SK-N-SH (cell line): ENCODE results near the gene PCDHA8. TPM values are rescaled to one million over a fixed set of nuclear protein-coding genes. Genes with fewer than 3 reads are reported as not detected.

Experiments
- CTCF ChIA-PET: fragments of 300-600, 350-600 bp; formaldehyde crosslinking; extraction: SDS; loops from one replicate; lab custom pipeline; 2021; lab: Yijun Ruan, JAX
- POLR2A ChIA-PET: fragments of 350-600 bp; sonication (Branson Sonifier 250); formaldehyde crosslinking; extraction: SDS; loops from one replicate; lab custom pipeline; 2020; ENCODE audit warnings: antibody characterized with exemption, inconsistent platforms; lab: Yijun Ruan, JAX
- DNase-seq: peaks from one replicate; pipeline ENCODE4 v3.0.0; 2012
- H2AFZ ChIP-seq: fragments of 200-600 bp; sonication (generic); 2 replicates; pipeline ENCODE4 v1.8.1; 2016; ENCODE audit warnings: antibody characterized with exemption, mild to moderate bottlenecking, low read depth
- H3F3A ChIP-seq: fragments of 200-600 bp; sonication (generic); replicated peaks from 2 replicates; pipeline ENCODE3; 2016; ENCODE audit warnings: antibody characterized with exemption, mild to moderate bottlenecking; ENCODE audit not compliant: insufficient read depth
- H3K27ac ChIP-seq, 2 experiments: fragments of 200-500 bp in 1 of 2; fragments of 200-600 bp in 1 of 2; sonication (Bioruptor generic) in 1 of 2; sonication (generic), shearing (Covaris generic) in 1 of 2; 2 replicates each; pipeline versions ENCODE4 v1.5.1 to v1.6.1; 2014 to 2016; ENCODE audit warnings: low read depth in 2 of 2, inconsistent platforms in 1 of 2, low read length in 1 of 2, mild to moderate bottlenecking in 1 of 2, mixed read lengths in 1 of 2
- H3K27me3 ChIP-seq: fragments of 200-600 bp; sonication (generic), shearing (Covaris generic); 2 replicates; pipeline ENCODE4 v1.6.1; 2016; ENCODE audit warnings: mixed run types; ENCODE audit not compliant: insufficient read depth
- H3K36me3 ChIP-seq, 2 experiments: fragments of 200-500 bp in 1 of 2; fragments of 200-600 bp in 1 of 2; sonication (Bioruptor generic) in 1 of 2; sonication (generic) in 1 of 2; replicated peaks in 1 of 2; 2 replicates each; pipeline versions ENCODE3 to v1.5.1; 2014 to 2016; ENCODE audit warnings: low read length in 1 of 2, mild to moderate bottlenecking in 1 of 2; ENCODE audit not compliant: insufficient read depth in 2 of 2, control insufficient read depth in 1 of 2
- H3K4me1 ChIP-seq, 2 experiments: fragments of 200-500 bp in 1 of 2; fragments of 200-600 bp in 1 of 2; sonication (Bioruptor generic) in 1 of 2; sonication (generic), shearing (Covaris generic) in 1 of 2; 2 replicates each; pipeline versions ENCODE4 v1.5.1 to v1.6.1; 2014 to 2016; ENCODE audit warnings: low read depth in 1 of 2, low read length in 1 of 2, mixed run types in 1 of 2; ENCODE audit not compliant: insufficient read depth in 2 of 2, control insufficient read depth in 1 of 2
- H3K4me2 ChIP-seq: fragments of 200-600 bp; sonication (generic), shearing (Covaris generic); 2 replicates; pipeline ENCODE4 v1.6.1; 2017; ENCODE audit warnings: mixed run types
- H3K4me3 ChIP-seq, 2 experiments: fragments of 200-500 bp in 1 of 2; fragments of 200-600 bp in 1 of 2; sonication (Bioruptor generic) in 1 of 2; sonication (generic), shearing (Covaris generic) in 1 of 2; 2 replicates each; pipeline versions ENCODE4 v1.5.1 to v1.8.1; 2014 to 2016; ENCODE audit warnings: low read depth in 2 of 2, inconsistent platforms in 1 of 2, low read length in 1 of 2, mild to moderate bottlenecking in 1 of 2, mixed read lengths in 1 of 2, moderate library complexity in 1 of 2
- H3K79me2 ChIP-seq: fragments of 200-600 bp; sonication (generic); 2 replicates; pipeline ENCODE4 v1.8.1; 2017; ENCODE audit warnings: mild to moderate bottlenecking; ENCODE audit not compliant: insufficient read depth
- H3K9ac ChIP-seq: fragments of 200-600 bp; sonication (generic); 2 replicates; pipeline ENCODE4 v1.6.1; 2017; ENCODE audit warnings: mixed run types
- H3K9me2 ChIP-seq: fragments of 200-600 bp; sonication (generic); 2 replicates; pipeline ENCODE4 v1.6.1; 2017; ENCODE audit warnings: mixed run types
- H3K9me3 ChIP-seq: fragments of 200-600 bp; sonication (generic); 2 replicates; pipeline ENCODE4 v1.6.1; 2017; ENCODE audit warnings: mixed run types, mild to moderate bottlenecking, moderate library complexity
- H4K20me1 ChIP-seq: fragments of 200-600 bp; sonication (generic); 2 replicates; pipeline ENCODE4 v1.6.1; 2017; ENCODE audit warnings: mild to moderate bottlenecking, mixed run types; ENCODE audit not compliant: insufficient read depth
- CTCF ChIP-seq: fragments of 200-600 bp; sonication (generic); IDR thresholded peaks from 2 replicates; pipeline ENCODE4 v1.6.1; 2017; ENCODE audit warnings: antibody characterized with exemption, mild to moderate bottlenecking, moderate library complexity
- FOSL2 ChIP-seq: IDR thresholded peaks from 2 replicates; pipeline ENCODE4 v1.4.0; 2012; ENCODE audit warnings: low read depth, mild to moderate bottlenecking, moderate library complexity, borderline replicate concordance
- JUND ChIP-seq: IDR thresholded peaks from 2 replicates; pipeline ENCODE4 v1.4.0; 2012
- MAX ChIP-seq: IDR thresholded peaks from 2 replicates; pipeline ENCODE4 v1.4.0; 2012; ENCODE audit warnings: low read depth
- MXI1 ChIP-seq: IDR thresholded peaks from 2 replicates; pipeline ENCODE4 v1.6.1; 2012; ENCODE audit warnings: mild to moderate bottlenecking, low read depth, low read length, improper control_type of control experiment
- NRF1 ChIP-seq: IDR thresholded peaks from 2 replicates; pipeline ENCODE4 v1.6.1; 2012; ENCODE audit warnings: low read depth, mild to moderate bottlenecking, low read length
- RCOR1 ChIP-seq: fragments of 150-350 bp; IDR thresholded peaks from 2 replicates; pipeline ENCODE4 v1.6.1; 2017; ENCODE audit warnings: antibody characterized with exemption, low read length
- REST ChIP-seq: IDR thresholded peaks from 2 replicates; pipeline ENCODE4 v1.6.1; 2012; ENCODE audit warnings: mild to moderate bottlenecking, low read depth, low read length, moderate library complexity
- RFX5 ChIP-seq: IDR thresholded peaks from 2 replicates; pipeline ENCODE4 v1.6.1; 2012; ENCODE audit warnings: mild to moderate bottlenecking, improper control_type of control experiment, low read length
- TAF1 ChIP-seq: IDR thresholded peaks from 2 replicates; pipeline ENCODE4 v1.6.1; 2012; ENCODE audit warnings: low read depth, mild to moderate bottlenecking, low read length, moderate library complexity, borderline replicate concordance
- TEAD4 ChIP-seq: IDR thresholded peaks from 2 replicates; pipeline ENCODE4 v1.4.0; 2012; ENCODE audit warnings: mild to moderate bottlenecking, borderline replicate concordance; ENCODE audit not compliant: insufficient read depth
- USF2 ChIP-seq: fragments of 150-350 bp; IDR thresholded peaks from 2 replicates; pipeline ENCODE4 v1.6.1; 2017; ENCODE audit warnings: antibody characterized with exemption, low read length, low read depth, borderline replicate concordance
- WGBS: methylation state at CpG from one replicate; pipeline ENCODE4 v1.1.6; 2017; ENCODE audit warnings: low lambda C conversion rate; 5-methylcytosine and 5-hydroxymethylcytosine counted together
- polyA plus RNA-seq, 3 experiments: library from polyadenylated mRNA; depleted of rRNA; stranded (reverse); fragments of >200 nt; gene quantifications; 2 replicates each; pipeline ENCODE4 v1.2.3, GENCODE V29; 2012

PCDHA8 gene
- polyA plus RNA-seq, 1 of the 3 experiments (the other 2 are of a cell fraction), result 0.54 TPM

- no peak for DNase-seq
- H3K4me2 ChIP-seq, result no peak within 1 kb of the TSS
Observed at GRCh38 chr5:140868721-140869554, 28.0 kb downstream of the PCDHA8 start, which contains the start of gene PCDHA11. PCDHA11 (plus strand) TSS chr5:140868957; CDS start chr5:140869104, 147 bp downstream.

More at GRCh38 chr5:140868721-140869554, 28.0 kb downstream of the PCDHA8 start, which contains the start of gene PCDHA11:
- TF ChIP-seq MAX (no peak), USF2 (no peak), JUND (no peak), TEAD4 (no peak), MXI1 (no peak), CTCF (no peak), TAF1 (no peak), RFX5 (no peak), NRF1 (no peak), FOSL2 (no peak), RCOR1 (no peak), REST (no peak)
- H3K36me3 ChIP-seq, result no peaks in the 10 kb centered on the region
- ChIA-PET CTCF (interaction anchor here (0.9 to 2.0 kb wide), 6 partner anchors 10 to 176 kb away, joined by 3 to 17 read pairs (median 6); partner anchors contain the start of genes PCDHA8 and PCDHAC1), POLR2A (no interaction called here)
- H3K9me2 ChIP-seq, result no peaks in the 10 kb centered on the region
- H3K27ac ChIP-seq, result no peak within 1 kb of the TSS
- H3K27me3 ChIP-seq, result no peaks in the 10 kb centered on the region
- H4K20me1 ChIP-seq, result no peaks in the 10 kb centered on the region
- 72% methylated on average over 41 of the region's 41 CpGs for WGBS
- no peaks in the 10 kb centered on the region for H3K9me3 ChIP-seq
- H2AFZ ChIP-seq, result no peak within 1 kb of the TSS
- H3K79me2 ChIP-seq, result no peaks in the 10 kb centered on the region
- no peak within 1 kb of the TSS for H3K4me3 ChIP-seq
- no peak within 1 kb of the TSS for H3K9ac ChIP-seq
- no peaks in the 10 kb centered on the region for H3K4me1 ChIP-seq
- no peaks in the 10 kb centered on the region for H3F3A ChIP-seq
